PFSK-1 (cell line): ENCODE results near the gene NOL4L.

ENCODE experiments used
- FOXP2 ChIP-seq: optimal IDR thresholded peaks from 2 replicates; pipeline ENCODE3; 2011; ENCODE audit warnings: borderline replicate concordance, control low read depth, inconsistent platforms; ENCODE audit not compliant: insufficient read depth; ENCODE audit errors: extremely low read length, extremely low read depth
- POLR2AphosphoS5 ChIP-seq: IDR thresholded peaks from 2 replicates; pipeline ENCODE4 v1.6.1; 2012; ENCODE audit warnings: low read depth, mild to moderate bottlenecking, control low read depth, low read length, moderate library complexity
- REST ChIP-seq, 2 experiments: IDR thresholded peaks; 2 replicates each; pipeline versions ENCODE4 v1.6.1 to v1.8.0; 2011 to 2012; ENCODE audit warnings: low read depth in 2 of 2, low read length in 2 of 2, control low read depth in 1 of 2, inconsistent platforms in 1 of 2, mild to moderate bottlenecking in 1 of 2, moderate library complexity in 1 of 2; ENCODE audit not compliant: insufficient read depth in 1 of 2
- SIN3A ChIP-seq: IDR thresholded peaks from 2 replicates; pipeline ENCODE4 v1.6.1; 2012; ENCODE audit warnings: mild to moderate bottlenecking, low read length, moderate library complexity, borderline replicate concordance; ENCODE audit not compliant: insufficient read depth
- TAF1 ChIP-seq: IDR thresholded peaks from 2 replicates; pipeline ENCODE4 v1.6.1; 2012; ENCODE audit warnings: low read length, control low read depth, borderline replicate concordance; ENCODE audit not compliant: insufficient read depth

The NOL4L gene

GRCh38 chr20:32488066-32488838 is 96.9 kb downstream of the NOL4L start:
- TF ChIP-seq REST (IDR thresholded peaks at IDR 0.05; ENCODE audit: insufficient read depth in 1 of 2, low read depth in 2 of 2, low read length in 2 of 2) (no peak), TAF1 (no peak), FOXP2 (no peak), POLR2AphosphoS5 (no peak), SIN3A (no peak)

GRCh38 chr20:32487381-32487780 is 97.8 kb downstream of the NOL4L start:
- TF ChIP-seq REST (IDR thresholded peaks at IDR 0.05; ENCODE audit: insufficient read depth in 1 of 2, low read depth in 2 of 2, low read length in 2 of 2) (no peak), FOXP2 (no peak), TAF1 (no peak), POLR2AphosphoS5 (no peak), SIN3A (no peak)

- TF ChIP-seq SIN3A = no peak
- TF ChIP-seq FOXP2 = no peak
- TF ChIP-seq TAF1 = no peak
- TF ChIP-seq REST (IDR thresholded peaks at IDR 0.05; ENCODE audit: insufficient read depth in 1 of 2, low read depth in 2 of 2, low read length in 2 of 2) = no peak
- no peak for TF ChIP-seq POLR2AphosphoS5
Measured at GRCh38 chr20:32485770-32486478, 99.2 kb downstream of the NOL4L start.

- no peak for TF ChIP-seq TAF1
- TF ChIP-seq POLR2AphosphoS5 = peak; percentile 47; the same call in 1 of the 2 replicates
- peak; percentile 64; the same call in 1 of the 2 replicates for TF ChIP-seq SIN3A
- 0 out of 4 replicates have a peak, but pooled peaks of 1 of the 2 experiments have one; percentile 16 for TF ChIP-seq REST (IDR thresholded peaks at IDR 0.05; ENCODE audit: insufficient read depth in 1 of 2, low read depth in 2 of 2, low read length in 2 of 2)
- peak; percentile 19 for TF ChIP-seq FOXP2
Measured at GRCh38 chr20:32484958-32485769, 100.0 kb downstream of the NOL4L start.
